ENCODE data around the gene JAGN1. TPM values are rescaled to one million over a fixed set of nuclear protein-coding genes. Genes with fewer than 3 reads are reported as not detected.

Gene JAGN1
- total RNA-seq, 6 experiments from 2014 or later, result 20.5 to 40.6 (median 26.5) TPM

- peaks cover 0 to 36% (median 13%) of the 10 kb centered on the region in 4 donors for H3K4me1 ChIP-seq
- H3K36me3 ChIP-seq, result no peaks in the 10 kb centered on the region
- intact Hi-C loops (cut with DNase I), result no loop called here
- WGBS (ENCODE audit: insufficient coverage, low coverage, low lambda C conversion rate, missing lambda C conversion rate), result 89% methylated on average over 4 of the region's 4 CpGs
- H3K27ac ChIP-seq, result no peak overlapping the region
- H3K9me3 ChIP-seq, result no peaks in the 10 kb centered on the region
- no peak for DNase-seq
- ATAC-seq, result no peak
- H3K27me3 ChIP-seq, result no peaks in the 10 kb centered on the region
- H3K4me3 ChIP-seq, result no peak overlapping the region
- TF ChIP-seq POLR2A (IDR thresholded peaks at IDR 0.05) (no peak), CTCF (IDR thresholded peaks at IDR 0.05) (no peak)
Measured at GRCh38 chr3:9903904-9904303, 13.5 kb downstream of the JAGN1 start.

GRCh38 chr3:9906480-9906879, 16.1 kb downstream of the JAGN1 start:
- no peak overlapping the region for H3K27ac ChIP-seq
- 63% methylated on average over 1 of the region's 5 CpGs for WGBS (ENCODE audit: insufficient coverage, low coverage, low lambda C conversion rate, missing lambda C conversion rate)
- no peaks in the 10 kb centered on the region for H3K27me3 ChIP-seq
- no peaks in the 10 kb centered on the region for H3K9me3 ChIP-seq
- no peaks in the 10 kb centered on the region for H3K36me3 ChIP-seq
- ATAC-seq (no peak), DNase-seq (peak in 1 of 3 donors; percentile 59)
- H3K4me3 ChIP-seq, result no peak overlapping the region
- intact Hi-C loops (cut with DNase I), result no loop called here
- H3K4me1 ChIP-seq, result peaks cover 0 to 48% (median 22%) of the 10 kb centered on the region in 4 donors
- TF ChIP-seq CTCF (IDR thresholded peaks at IDR 0.05) (no peak), POLR2A (IDR thresholded peaks at IDR 0.05) (no peak)

GRCh38 chr3:9908286-9908685, 17.9 kb downstream of the JAGN1 start:
- H3K9me3 ChIP-seq, result no peaks in the 10 kb centered on the region
- intact Hi-C loops (cut with DNase I), result no loop called here
- no peaks in the 10 kb centered on the region for H3K36me3 ChIP-seq
- no peaks in the 10 kb centered on the region for H3K27me3 ChIP-seq
- H3K4me3 ChIP-seq, result no peak overlapping the region
- ATAC-seq (peak; percentile 23 to 67 (median 65)), DNase-seq (peak; percentile 57 to 87 (median 86))
- no peak overlapping the region for H3K27ac ChIP-seq
- TF ChIP-seq POLR2A (IDR thresholded peaks at IDR 0.05) (no peak), CTCF (IDR thresholded peaks at IDR 0.05) (no peak)
- 31% methylated on average over 3 of the region's 3 CpGs for WGBS (ENCODE audit: insufficient coverage, low coverage, low lambda C conversion rate, missing lambda C conversion rate)
- peaks cover 0 to 55% (median 25%) of the 10 kb centered on the region in 4 donors for H3K4me1 ChIP-seq

- TF ChIP-seq POLR2A (IDR thresholded peaks at IDR 0.05), result no peak
- TF ChIP-seq CTCF (IDR thresholded peaks at IDR 0.05), result no peak
- Histone ChIP-seq H3K4me1 (peaks cover 0 to 60% (median 30%) of the 10 kb centered on the region in 4 donors), H3K27ac (no peak overlapping the region), H3K4me3 (no peak overlapping the region), H3K36me3 (no peaks in the 10 kb centered on the region), H3K27me3 (no peaks in the 10 kb centered on the region), H3K9me3 (no peaks in the 10 kb centered on the region)
- DNase-seq, result peak; percentile 64 to 89 (median 82)
- peak; percentile 69 to 81 (median 74) for ATAC-seq
- 52% methylated on average over 5 of the region's 7 CpGs for WGBS (ENCODE audit: insufficient coverage, low coverage, low lambda C conversion rate, missing lambda C conversion rate)
- intact Hi-C loops (cut with DNase I), result no loop called here
Measured at GRCh38 chr3:9909221-9910013, 19.0 kb downstream of the JAGN1 start.
